H9 (cell line): ENCODE measurements around the gene CNBD2. TPM values are rescaled to one million over a fixed set of nuclear protein-coding genes. Genes with fewer than 3 reads are reported as not detected.
"Not testable (repeated sequence)": the region's sequence is repeated elsewhere in the genome, so short reads cannot be mapped to it uniquely, and the experiment has no call there.

ENCODE experiments used
- DNase-seq: peaks from one replicate; pipeline ENCODE4 v3.0.0-alpha.2; 2017
- H2AFZ ChIP-seq: one replicate; pipeline ENCODE4 v1.6.1; 2013; ENCODE audit warnings: mild to moderate bottlenecking, low read length, control low read depth, moderate library complexity
- H2AK5ac ChIP-seq: 2 replicates; pipeline ENCODE4 v1.6.1; 2013; ENCODE audit warnings: low read length, control low read depth, mixed read lengths; ENCODE audit not compliant: insufficient read length
- H2BK120ac ChIP-seq: one replicate; pipeline ENCODE4 v1.6.1; 2013; ENCODE audit warnings: low read depth, mild to moderate bottlenecking, low read length, control low read depth, inconsistent platforms; ENCODE audit not compliant: poor library complexity, severe bottlenecking
- H2BK12ac ChIP-seq: 2 replicates; pipeline ENCODE4 v1.6.1; 2013; ENCODE audit warnings: low read length, control low read depth, mixed read lengths, low read depth; ENCODE audit not compliant: insufficient read length
- H2BK15ac ChIP-seq: 2 replicates; pipeline ENCODE4 v1.6.1; 2013; ENCODE audit warnings: low read depth, low read length, control low read depth
- H2BK20ac ChIP-seq: one replicate; pipeline ENCODE4 v1.6.1; 2013; ENCODE audit warnings: low read depth, mild to moderate bottlenecking, low read length, control low read depth, inconsistent platforms; ENCODE audit not compliant: poor library complexity, severe bottlenecking
- H2BK5ac ChIP-seq: 2 replicates; pipeline ENCODE4 v1.6.1; 2013; ENCODE audit warnings: low read length, control low read depth, mixed read lengths; ENCODE audit not compliant: insufficient read length
- H3K14ac ChIP-seq: 2 replicates; pipeline ENCODE4 v1.6.1; 2013; ENCODE audit warnings: low read length, control low read depth; ENCODE audit not compliant: insufficient read depth
- H3K18ac ChIP-seq: 2 replicates; pipeline ENCODE4 v1.6.1; 2013; ENCODE audit warnings: low read depth, mild to moderate bottlenecking, mixed read lengths, low read length, control low read depth; ENCODE audit not compliant: insufficient read length
- H3K23ac ChIP-seq: 2 replicates; pipeline ENCODE4 v1.6.1; 2013; ENCODE audit warnings: low read length, control low read depth, mixed read lengths, low read depth; ENCODE audit not compliant: insufficient read length
- H3K23me2 ChIP-seq: 2 replicates; pipeline ENCODE4 v1.6.1; 2013; ENCODE audit warnings: low read depth, mild to moderate bottlenecking, mixed read lengths, low read length, control low read depth; ENCODE audit not compliant: insufficient read length, poor library complexity, severe bottlenecking
- H3K27ac ChIP-seq: 2 replicates; pipeline ENCODE4 v1.5.1; 2013; ENCODE audit warnings: low read length, control low read depth, mixed read lengths, low read depth; ENCODE audit not compliant: insufficient read length
- H3K27me3 ChIP-seq: 2 replicates; pipeline ENCODE4 v1.6.1; 2013; ENCODE audit warnings: low read length, control low read depth, inconsistent platforms; ENCODE audit not compliant: insufficient read depth
- H3K4ac ChIP-seq: 2 replicates; pipeline ENCODE4 v1.6.1; 2013; ENCODE audit warnings: low read depth, mild to moderate bottlenecking, control low read depth, inconsistent platforms, low read length, moderate library complexity
- H3K4me1 ChIP-seq: 2 replicates; pipeline ENCODE4 v1.6.1; 2013; ENCODE audit warnings: low read length, control low read depth, inconsistent platforms; ENCODE audit not compliant: insufficient read depth
- H3K4me2 ChIP-seq: 2 replicates; pipeline ENCODE4 v1.6.1; 2013; ENCODE audit warnings: low read length, control low read depth, mixed read lengths; ENCODE audit not compliant: insufficient read length, insufficient read depth
- H3K56ac ChIP-seq: 2 replicates; pipeline ENCODE4 v1.6.1; 2013; ENCODE audit warnings: low read depth, mild to moderate bottlenecking, mixed read lengths, low read length, control low read depth; ENCODE audit not compliant: insufficient read length
- H3K79me1 ChIP-seq: 2 replicates; pipeline ENCODE4 v1.6.1; 2013; ENCODE audit warnings: low read depth, mild to moderate bottlenecking, moderate library complexity, low read length, control low read depth, inconsistent platforms; ENCODE audit not compliant: insufficient read depth, poor library complexity, severe bottlenecking
- H3K79me2 ChIP-seq: 2 replicates; pipeline ENCODE4 v1.6.1; 2013; ENCODE audit warnings: low read length, control low read depth, inconsistent platforms; ENCODE audit not compliant: insufficient read depth
- H3K9ac ChIP-seq: 2 replicates; pipeline ENCODE4 v1.6.1; 2013; ENCODE audit warnings: low read length, control low read depth, mixed read lengths; ENCODE audit not compliant: insufficient read length; ENCODE audit errors: extremely low read depth
- H3K9me3 ChIP-seq: one replicate; pipeline ENCODE4 v1.6.1; 2013; ENCODE audit warnings: low read depth, low read length, inconsistent platforms; ENCODE audit not compliant: control insufficient read depth
- H3T11ph ChIP-seq: one replicate; pipeline ENCODE4 v1.6.1; 2013; ENCODE audit warnings: mild to moderate bottlenecking, low read length, control low read depth, inconsistent platforms
- H4K20me1 ChIP-seq: one replicate; pipeline ENCODE4 v1.6.1; 2013; ENCODE audit not compliant: control insufficient read depth, insufficient read length, insufficient read depth
- H4K5ac ChIP-seq: 2 replicates; pipeline ENCODE4 v1.6.1; 2013; ENCODE audit warnings: low read depth, mild to moderate bottlenecking, mixed read lengths, low read length, control low read depth; ENCODE audit not compliant: insufficient read length
- H4K8ac ChIP-seq: replicated peaks from 2 replicates; pipeline ENCODE4 v1.6.1; 2013; ENCODE audit warnings: low read length, control low read depth, mixed read lengths, low read depth; ENCODE audit not compliant: insufficient read length
- H4K91ac ChIP-seq: 2 replicates; pipeline ENCODE4 v1.6.1; 2013; ENCODE audit warnings: low read depth, mild to moderate bottlenecking, moderate library complexity, mixed read lengths, low read length, control low read depth; ENCODE audit not compliant: insufficient read length
- H3K27ac Mint-ChIP-seq, 3 experiments: 2 replicates in 2 of 3; 3 replicates in 1 of 3; pipeline ENCODE4 v1.8.0; 2020 to 2021; ENCODE audit warnings: mixed read lengths in 3 of 3, mild to moderate bottlenecking in 1 of 3, moderate library complexity in 1 of 3
- H3K27me3 Mint-ChIP-seq: 2 replicates; pipeline ENCODE4 v1.8.0; 2021; ENCODE audit warnings: low read depth, mild to moderate bottlenecking, moderate library complexity, mixed read lengths
- H3K36me3 Mint-ChIP-seq, 3 experiments: 2 replicates in 2 of 3; 3 replicates in 1 of 3; pipeline ENCODE4 v1.8.0; 2020 to 2021; ENCODE audit warnings: low read depth in 3 of 3, mixed read lengths in 3 of 3; ENCODE audit not compliant: insufficient read depth in 1 of 3
- H3K4me1 Mint-ChIP-seq, 2 experiments: 2 replicates each; pipeline ENCODE4 v1.8.0; 2020; ENCODE audit warnings: mixed read lengths in 2 of 2
- H3K4me3 Mint-ChIP-seq, 2 experiments: 2 replicates in 1 of 2; 3 replicates in 1 of 2; pipeline ENCODE4 v1.8.0; 2020 to 2021; ENCODE audit warnings: mild to moderate bottlenecking in 2 of 2, mixed read lengths in 2 of 2, moderate library complexity in 1 of 2
- H3K9me3 Mint-ChIP-seq, 2 experiments: 2 replicates in 1 of 2; 3 replicates in 1 of 2; pipeline ENCODE4 v1.8.0; 2020; ENCODE audit warnings: mild to moderate bottlenecking in 2 of 2, mixed read lengths in 2 of 2, moderate library complexity in 1 of 2
- WGBS: extraction: QIAGEN DNeasy Blood & Tissue Kit; methylation state at CpG from one replicate; pipeline ENCODE4 v1.1.7; 2013; ENCODE audit warnings: missing lambda C conversion rate, low lambda C conversion rate, mixed read lengths; ENCODE audit not compliant: insufficient read length; ENCODE audit errors: extremely low coverage; 5-methylcytosine and 5-hydroxymethylcytosine counted together
- total RNA-seq: library from RNA; stranded (reverse); gene quantifications from 2 replicates; pipeline ENCODE4 v1.2.1, GENCODE V29; 2021

Gene CNBD2
- total RNA-seq, 1 experiment from 2014 or later, result 3.1 TPM

GRCh38 chr20:36049408-36049807 lies 81.0 kb downstream of the CNBD2 start:
- H3K4me2 ChIP-seq, result peak overlapping the region; percentile 16
- not testable (repeated sequence) for H3K79me2 ChIP-seq, H3K23ac ChIP-seq, H3K56ac ChIP-seq, H3K9me3 ChIP-seq, H3K18ac ChIP-seq, H2BK12ac ChIP-seq, H3K27ac Mint-ChIP-seq, H4K20me1 ChIP-seq, H2BK120ac ChIP-seq, H3K79me1 ChIP-seq, H3K14ac ChIP-seq, H2BK15ac ChIP-seq, H3K4ac ChIP-seq, H4K8ac ChIP-seq, H3K9ac ChIP-seq, DNase-seq, H3K9me3 Mint-ChIP-seq, H2AK5ac ChIP-seq, H3K23me2 ChIP-seq, H4K91ac ChIP-seq, H3K27ac ChIP-seq, H2BK20ac ChIP-seq, H3T11ph ChIP-seq, H3K27me3 ChIP-seq, H4K5ac ChIP-seq, H3K4me1 ChIP-seq, H2BK5ac ChIP-seq, H2AFZ ChIP-seq
- no CpG with 5 or more reads among the region's 2 CpGs for WGBS
- Mint-ChIP-seq H3K4me1 (peaks cover 34 to 35% of the 10 kb centered on the region in 2 experiments), H3K4me3 (peak overlapping the region; percentile 85 to 94), H3K27me3 (peaks cover 12% of the 10 kb centered on the region), H3K36me3 (peaks cover 15 to 26% (median 19%) of the 10 kb centered on the region in 3 experiments)
